IMR-90 (cell line): ENCODE data around the gene GBA2. TPM values are rescaled to one million over a fixed set of nuclear protein-coding genes. Genes with fewer than 3 reads are reported as not detected.

Source experiments
- ATAC-seq: fragments of 200-7000 bp; cut with Tn5 transposase; 2 replicates; pipeline ENCODE4 v1.9.1; 2020; ENCODE audit warnings: low read depth, mild to moderate bottlenecking, moderate library complexity
- BruUV-seq: library from RNA; stranded (reverse); fragments of 400-500 nt; replicated peaks from 2 replicates; lab custom pipeline; 2021; lab: Mats Ljungman, UMichigan
- CTCF ChIA-PET: fragments of 300-600 bp; formaldehyde crosslinking; extraction: SDS; loops from one replicate; lab custom pipeline; 2021; ENCODE audit warnings: antibody characterized with exemption; lab: Yijun Ruan, JAX
- POLR2A ChIA-PET: fragments of 300-600 bp; sonication (Branson Sonifier 250); formaldehyde crosslinking; loops from one replicate; lab custom pipeline; 2022; ENCODE audit warnings: antibody characterized with exemption; ENCODE audit not compliant: unreplicated experiment; lab: Charles Lee
- DNase-seq: peaks from one replicate; pipeline ENCODE4 v3.0.0; 2013
- H2AFZ ChIP-seq: replicated peaks from 2 replicates; pipeline ENCODE3; 2013; ENCODE audit warnings: low read length, mild to moderate bottlenecking; ENCODE audit not compliant: poor library complexity
- H2AK5ac ChIP-seq: 2 replicates; pipeline ENCODE4 v1.6.1; 2013; ENCODE audit warnings: low read depth, low read length, inconsistent platforms
- H2AK9ac ChIP-seq: replicated peaks from 2 replicates; pipeline ENCODE3; 2013; ENCODE audit warnings: mild to moderate bottlenecking, low read depth, low read length, moderate library complexity; ENCODE audit not compliant: poor library complexity
- H2BK120ac ChIP-seq: 2 replicates; pipeline ENCODE4 v1.6.1; 2013; ENCODE audit warnings: low read depth, low read length, inconsistent platforms
- H2BK15ac ChIP-seq: 3 replicates; pipeline ENCODE4 v1.6.1; 2013; ENCODE audit warnings: low read depth, low read length, inconsistent platforms
- H2BK20ac ChIP-seq: 2 replicates; pipeline ENCODE4 v1.6.1; 2013; ENCODE audit warnings: low read depth, mild to moderate bottlenecking, inconsistent platforms, low read length, moderate library complexity
- H2BK5ac ChIP-seq: 2 replicates; pipeline ENCODE4 v1.6.1; 2013; ENCODE audit warnings: mild to moderate bottlenecking, low read depth, low read length, inconsistent platforms; ENCODE audit not compliant: poor library complexity, severe bottlenecking
- H3K14ac ChIP-seq: replicated peaks from 2 replicates; pipeline ENCODE4 v1.6.1; 2013; ENCODE audit warnings: low read depth, low read length, inconsistent platforms
- H3K18ac ChIP-seq: 2 replicates; pipeline ENCODE4 v1.6.1; 2013; ENCODE audit warnings: low read depth, low read length, control low read depth
- H3K23ac ChIP-seq: 2 replicates; pipeline ENCODE4 v1.6.1; 2013; ENCODE audit warnings: low read depth, low read length, inconsistent platforms
- H3K27ac ChIP-seq: 2 replicates; pipeline ENCODE4 v1.5.1; 2013; ENCODE audit warnings: mild to moderate bottlenecking, control low read depth, low read length; ENCODE audit not compliant: insufficient read depth
- H3K27me3 ChIP-seq: 2 replicates; pipeline ENCODE4 v1.6.1; 2013; ENCODE audit warnings: low read length; ENCODE audit not compliant: control insufficient read depth, insufficient read depth
- H3K36me3 ChIP-seq: 2 replicates; pipeline ENCODE4 v1.6.1; 2013; ENCODE audit warnings: low read length, mixed read lengths; ENCODE audit not compliant: control insufficient read depth, insufficient read depth
- H3K4ac ChIP-seq: 2 replicates; pipeline ENCODE4 v1.6.1; 2013; ENCODE audit warnings: low read depth, low read length, inconsistent platforms
- H3K4me1 ChIP-seq: 2 replicates; pipeline ENCODE4 v1.6.1; 2013; ENCODE audit warnings: low read length, mixed read lengths; ENCODE audit not compliant: control insufficient read depth, insufficient read depth
- H3K4me2 ChIP-seq: 2 replicates; pipeline ENCODE4 v1.6.1; 2013; ENCODE audit warnings: low read depth, mild to moderate bottlenecking, control low read depth, low read length, moderate library complexity
- H3K4me3 ChIP-seq: 2 replicates; pipeline ENCODE4 v1.5.1; 2013; ENCODE audit warnings: low read depth, mild to moderate bottlenecking, control low read depth, low read length, moderate library complexity; ENCODE audit not compliant: insufficient read depth
- H3K56ac ChIP-seq: 2 replicates; pipeline ENCODE4 v1.6.1; 2013; ENCODE audit warnings: low read length, inconsistent platforms; ENCODE audit not compliant: insufficient read depth; ENCODE audit errors: extremely low read depth
- H3K79me1 ChIP-seq, 2 experiments: 2 replicates each; pipeline ENCODE4 v1.6.1; 2013; ENCODE audit warnings: low read length in 2 of 2, inconsistent platforms in 1 of 2, low read depth in 1 of 2
- H3K9ac ChIP-seq: 2 replicates; pipeline ENCODE4 v1.6.1; 2013; ENCODE audit warnings: low read depth, low read length, control low read depth
- H3K9me1 ChIP-seq: 2 replicates; pipeline ENCODE4 v1.6.1; 2013; ENCODE audit warnings: low read length, inconsistent platforms; ENCODE audit not compliant: insufficient read depth
- H3K9me3 ChIP-seq: 2 replicates; pipeline ENCODE4 v1.6.1; 2013; ENCODE audit warnings: low read length; ENCODE audit not compliant: control insufficient read depth, insufficient read depth
- H4K20me1 ChIP-seq: 2 replicates; pipeline ENCODE4 v1.6.1; 2013; ENCODE audit warnings: low read length, inconsistent platforms; ENCODE audit not compliant: insufficient read depth
- H4K5ac ChIP-seq: 2 replicates; pipeline ENCODE4 v1.6.1; 2013; ENCODE audit warnings: mild to moderate bottlenecking, low read depth, low read length, control low read depth
- H4K8ac ChIP-seq, 2 experiments: 2 replicates each; pipeline ENCODE4 v1.6.1; 2013; ENCODE audit warnings: low read depth in 2 of 2, low read length in 2 of 2, control low read depth in 1 of 2, inconsistent platforms in 1 of 2
- H4K91ac ChIP-seq: 2 replicates; pipeline ENCODE4 v1.6.1; 2013; ENCODE audit warnings: low read depth, low read length, inconsistent platforms; ENCODE audit not compliant: insufficient read depth
- BHLHE40 ChIP-seq: fragments of 150-350 bp; IDR thresholded peaks from 2 replicates; pipeline ENCODE4 v1.6.1; 2016; ENCODE audit warnings: mild to moderate bottlenecking, low read depth, low read length
- CHD1 ChIP-seq: IDR thresholded peaks from 2 replicates; pipeline ENCODE4 v1.6.1; 2012; ENCODE audit warnings: low read depth, low read length, improper control_type of control experiment
- CTCF ChIP-seq: conservative IDR thresholded peaks from 2 replicates; pipeline ENCODE4 v1.5.1; 2012; ENCODE audit warnings: mild to moderate bottlenecking, low read depth, low read length, improper control_type of control experiment
- ELK1 ChIP-seq: fragments of 150-350 bp; IDR thresholded peaks from 2 replicates; pipeline ENCODE4 v1.6.1; 2016; ENCODE audit warnings: low read depth, mild to moderate bottlenecking, low read length, moderate library complexity, borderline replicate concordance
- FOS ChIP-seq: fragments of 150-350 bp; IDR thresholded peaks from 2 replicates; pipeline ENCODE4 v1.6.1; 2016; ENCODE audit warnings: low read depth, low read length
- MAFK ChIP-seq: IDR thresholded peaks from 2 replicates; pipeline ENCODE4 v1.6.1; 2012; ENCODE audit warnings: low read depth, low read length, improper control_type of control experiment
- MAZ ChIP-seq: IDR thresholded peaks from 2 replicates; pipeline ENCODE4 v1.6.1; 2012; ENCODE audit warnings: low read depth, mild to moderate bottlenecking, low read length, improper control_type of control experiment, moderate library complexity, borderline replicate concordance
- NFE2L2 ChIP-seq: fragments of 150-350 bp; IDR thresholded peaks from 2 replicates; pipeline ENCODE4 v1.6.1; 2016; ENCODE audit warnings: low read depth, mild to moderate bottlenecking, low read length
- POLR2A ChIP-seq: IDR thresholded peaks from 2 replicates; pipeline ENCODE4 v1.6.1; 2012; ENCODE audit warnings: mild to moderate bottlenecking, low read depth, low read length
- RCOR1 ChIP-seq: IDR thresholded peaks from 2 replicates; pipeline ENCODE4 v1.6.1; 2012; ENCODE audit warnings: mild to moderate bottlenecking, low read length, improper control_type of control experiment; ENCODE audit not compliant: insufficient replicate concordance
- SMC3 ChIP-seq: fragments of 150-350 bp; IDR thresholded peaks from 2 replicates; pipeline ENCODE4 v1.6.1; 2016; ENCODE audit warnings: low read depth, mild to moderate bottlenecking, antibody characterized with exemption, low read length, moderate library complexity
- USF2 ChIP-seq: fragments of 150-350 bp; IDR thresholded peaks from 2 replicates; pipeline ENCODE4 v1.6.1; 2017; ENCODE audit warnings: mild to moderate bottlenecking, antibody characterized with exemption, low read length, low read depth
- WGBS, 2 experiments: methylation state at CpG; one replicate each; pipeline versions ENCODE4 v1.1.5 to v1.1.7; 2013; ENCODE audit warnings: missing lambda C conversion rate in 2 of 2; ENCODE audit not compliant: insufficient read length in 1 of 2; ENCODE audit errors: extremely low coverage in 2 of 2; 5-methylcytosine and 5-hydroxymethylcytosine counted together
- dilution Hi-C: fragments of 300-500 bp; cut with HindIII; formaldehyde crosslinking; loops from one replicate; pipeline ENCODE4 v1.14.3; 2018; ENCODE audit warnings: low sequenced_read_pairs; ENCODE audit not compliant: unreplicated experiment
- in situ Hi-C: fragments of 300-500 bp; cut with MboI; formaldehyde crosslinking; loops from 3 replicates; pipeline ENCODE4 v1.14.3; 2019; ENCODE audit warnings: low sequenced_read_pairs, inconsistent platforms, mixed read lengths
- intact Hi-C: fragments of 100-400 bp; cut with micrococcal nuclease; formaldehyde crosslinking; loops from 2 replicates; pipeline ENCODE4 v1.10.0; 2022
- polyA plus RNA-seq, 3 experiments: library from polyadenylated mRNA; depleted of rRNA; stranded (reverse); fragments of >200 nt; gene quantifications; 2 replicates each; pipeline ENCODE4 v1.2.3, GENCODE V29; 2012; ENCODE audit warnings: low replicate concordance in 1 of 3
- total RNA-seq: library from RNA; depleted of rRNA; stranded (reverse); fragments of >200 nt; gene quantifications from 2 replicates; pipeline ENCODE4 v1.2.3, GENCODE V29; 2012

Gene GBA2
- total and polyA plus RNA-seq, 2 of the 4 experiments (the other 2 are of a cell fraction): 18.1 to 38.2 TPM

- H3K9me3 ChIP-seq: no peaks in the 10 kb centered on the region
- no peak overlapping the region for H4K91ac ChIP-seq
- no peak overlapping the region for H2BK5ac ChIP-seq
- CTCF ChIA-PET: no interaction called here
- peaks cover 37% of the 10 kb centered on the region for H4K20me1 ChIP-seq
- H3K27ac ChIP-seq: no peak overlapping the region
- dilution Hi-C loops: no loop called here
- no peak overlapping the region for H2AFZ ChIP-seq
- no peak overlapping the region for H4K5ac ChIP-seq
- intact Hi-C loops: no loop called here
- no peak for DNase-seq
- no peak overlapping the region for H3K4me2 ChIP-seq
- no peak overlapping the region for H3K4ac ChIP-seq
- 97% methylated on average over 5 of the region's 15 CpGs; no CpG with 5 or more reads in 1 of the 2 experiments for WGBS, 2 experiments
- no peak overlapping the region for H3K9ac ChIP-seq
- H2AK5ac ChIP-seq: no peak overlapping the region
- H2BK120ac ChIP-seq: no peak overlapping the region
- peaks cover 88% of the 10 kb centered on the region for H3K36me3 ChIP-seq
- no peaks in the 10 kb centered on the region for H3K27me3 ChIP-seq
- H3K9me1 ChIP-seq: 0 out of 2 replicates have a peak, but pooled peaks cover 2% of the 10 kb centered on the region
- no TSS peak for BruUV-seq
- H3K23ac ChIP-seq: no peak overlapping the region; the same call in 1 of the 2 replicates
- H2BK15ac ChIP-seq: no peak overlapping the region
- H3K4me3 ChIP-seq: no peak overlapping the region
- no peaks in the 10 kb centered on the region for H3K4me1 ChIP-seq
- in situ Hi-C loops: no loop called here
- H3K14ac ChIP-seq: no peak overlapping the region
- POLR2A ChIA-PET: no interaction called here
- no peak for ATAC-seq
- H3K18ac ChIP-seq: no peak overlapping the region
- peaks cover 55 to 84% of the 10 kb centered on the region in 2 experiments for H3K79me1 ChIP-seq
- H2AK9ac ChIP-seq: no peak overlapping the region
- H3K56ac ChIP-seq: no peak overlapping the region
- no peak overlapping the region for H2BK20ac ChIP-seq
- no peak for TF ChIP-seq MAZ
- TF ChIP-seq BHLHE40: no peak
- no peak for TF ChIP-seq POLR2A
- no peak for TF ChIP-seq USF2
- TF ChIP-seq CTCF: no peak
- TF ChIP-seq MAFK: no peak
- no peak for TF ChIP-seq RCOR1
- TF ChIP-seq CHD1: no peak
- TF ChIP-seq FOS: no peak
- no peak for TF ChIP-seq NFE2L2
- TF ChIP-seq SMC3: no peak
- no peak for TF ChIP-seq ELK1
- 0 out of 4 replicates have a peak overlapping the region, but pooled peaks of 1 of the 2 experiments have one; percentile 12 for H4K8ac ChIP-seq
Observed at GRCh38 chr9:35718721-35719511, 30.1 kb downstream of the GBA2 start.
